Neural progenitor cell (in vitro differentiated cells): ENCODE data around the gene PURA. TPM values are rescaled to one million over a fixed set of nuclear protein-coding genes. Genes with fewer than 3 reads are reported as not detected.
A peak's percentile ranks its signal among the peaks of the same experiment; 100 is the strongest.

ENCODE experiments used
- DNase-seq: peaks from one replicate; pipeline ENCODE4 v3.0.0-alpha.2; 2016; ENCODE audit warnings: low spot score
- H2AFZ ChIP-seq: fragments of 200-600 bp; sonication (generic); replicated peaks from 2 replicates; pipeline ENCODE4 v1.6.1; 2016; ENCODE audit warnings: antibody characterized with exemption
- H3F3A ChIP-seq: fragments of 200-600 bp; sonication (generic); 2 replicates; pipeline ENCODE4 v1.6.1; 2016; ENCODE audit warnings: antibody characterized with exemption, low read depth
- H3K27ac ChIP-seq: fragments of 200-600 bp; sonication (generic); 2 replicates; pipeline ENCODE4 v1.5.1; 2016; ENCODE audit warnings: mild to moderate bottlenecking
- H3K27me3 ChIP-seq: fragments of 200-600 bp; sonication (generic); 2 replicates; pipeline ENCODE4 v1.6.1; 2016; ENCODE audit warnings: mild to moderate bottlenecking, moderate library complexity
- H3K36me3 ChIP-seq: fragments of 200-600 bp; sonication (generic); 2 replicates; pipeline ENCODE4 v1.5.1; 2016
- H3K4me1 ChIP-seq: fragments of 200-600 bp; sonication (generic); 2 replicates; pipeline ENCODE4 v1.6.1; 2016; ENCODE audit warnings: mixed run types
- H3K4me2 ChIP-seq: fragments of 200-600 bp; sonication (generic); 2 replicates; pipeline ENCODE4 v1.6.1; 2016
- H3K4me3 ChIP-seq: fragments of 200-600 bp; sonication (generic); 2 replicates; pipeline ENCODE4 v1.5.1; 2016
- H3K79me2 ChIP-seq: fragments of 200-600 bp; sonication (generic); 2 replicates; pipeline ENCODE4 v1.6.1; 2016; ENCODE audit warnings: low read depth
- H3K9ac ChIP-seq: fragments of 200-600 bp; sonication (generic); 2 replicates; pipeline ENCODE4 v1.6.1; 2016
- H3K9me3 ChIP-seq: fragments of 200-600 bp; sonication (generic); 2 replicates; pipeline ENCODE4 v1.5.1; 2016; ENCODE audit warnings: low read depth
- H4K20me1 ChIP-seq: fragments of 200-600 bp; sonication (generic); 2 replicates; pipeline ENCODE4 v1.6.1; 2016; ENCODE audit warnings: low read depth
- H3K27ac Mint-ChIP-seq: 3 replicates; pipeline ENCODE4 v1.8.0; 2021; ENCODE audit warnings: mixed read lengths
- H3K27me3 Mint-ChIP-seq: 2 replicates; pipeline ENCODE4 v1.8.0; 2022; ENCODE audit warnings: low read depth, mild to moderate bottlenecking, inconsistent platforms, moderate library complexity, mixed read lengths; ENCODE audit not compliant: insufficient read depth
- H3K36me3 Mint-ChIP-seq: 3 replicates; pipeline ENCODE4 v1.8.0; 2021; ENCODE audit warnings: mixed read lengths
- H3K4me1 Mint-ChIP-seq: 3 replicates; pipeline ENCODE4 v1.8.0; 2021; ENCODE audit warnings: mixed read lengths
- H3K4me3 Mint-ChIP-seq: 3 replicates; pipeline ENCODE4 v1.8.0; 2021; ENCODE audit warnings: mild to moderate bottlenecking, moderate library complexity, mixed read lengths
- H3K9me3 Mint-ChIP-seq: 3 replicates; pipeline ENCODE4 v1.8.0; 2020; ENCODE audit warnings: mixed read lengths
- CTCF ChIP-seq: fragments of 200-600 bp; sonication (generic); IDR thresholded peaks from 2 replicates; pipeline ENCODE4 v1.5.1; 2017; ENCODE audit warnings: antibody characterized with exemption, mild to moderate bottlenecking
- EZH2 ChIP-seq: fragments of 200-600 bp; sonication (generic); IDR thresholded peaks from 2 replicates; pipeline ENCODE4 v1.6.1; 2017; ENCODE audit warnings: antibody characterized with exemption, mild to moderate bottlenecking, moderate library complexity
- EZH2phosphoT487 ChIP-seq: fragments of 200-600 bp; sonication (generic); IDR thresholded peaks from 2 replicates; pipeline ENCODE4 v1.6.1; 2017; ENCODE audit warnings: antibody characterized with exemption
- total RNA-seq: library from RNA; depleted of rRNA; stranded (reverse); fragments of >200 nt; gene quantifications from 2 replicates; pipeline ENCODE4 v1.2.3, GENCODE V29; 2015; ENCODE audit warnings: low replicate concordance

Gene PURA
- total RNA-seq, 1 donor from 2014 or later: 2.6 TPM

- no peak for TF ChIP-seq EZH2
- TF ChIP-seq CTCF: no peak
- no peak for TF ChIP-seq EZH2phosphoT487
- Mint-ChIP-seq H3K9me3 (no peaks in the 10 kb centered on the region), H3K36me3 (no peaks in the 10 kb centered on the region), H3K27me3 (no peaks in the 10 kb centered on the region), H3K4me1 (no peaks in the 10 kb centered on the region), H3K27ac (no peak overlapping the region), H3K4me3 (no peak overlapping the region)
- no peak overlapping the region for H3K4me3 ChIP-seq
- no peak overlapping the region for H3K4me2 ChIP-seq
- H3F3A ChIP-seq: no peaks in the 10 kb centered on the region
- H3K79me2 ChIP-seq: no peaks in the 10 kb centered on the region
- no peak overlapping the region for H3K27ac ChIP-seq
- no peaks in the 10 kb centered on the region for H3K9me3 ChIP-seq
- no peak for DNase-seq
- H3K27me3 ChIP-seq: peaks cover 7% of the 10 kb centered on the region
- no peak overlapping the region for H3K9ac ChIP-seq
- H4K20me1 ChIP-seq: no peaks in the 10 kb centered on the region
- no peaks in the 10 kb centered on the region for H3K36me3 ChIP-seq
- no peak overlapping the region for H2AFZ ChIP-seq
- H3K4me1 ChIP-seq: no peaks in the 10 kb centered on the region
These were observed 54.5 kb downstream of the PURA start for GRCh38 chr5:140168371-140168770.

- H4K20me1 ChIP-seq: no peaks in the 10 kb centered on the region
- TF ChIP-seq CTCF: peak; percentile 17
- TF ChIP-seq EZH2: no peak
- H2AFZ ChIP-seq: no peak overlapping the region
- H3F3A ChIP-seq: peaks cover 2% of the 10 kb centered on the region
- no peak overlapping the region for H3K27ac Mint-ChIP-seq
- no peaks in the 10 kb centered on the region for H3K9me3 ChIP-seq
- no peak overlapping the region for H3K9ac ChIP-seq
- no peaks in the 10 kb centered on the region for H3K36me3 Mint-ChIP-seq
- no peak overlapping the region for H3K4me3 Mint-ChIP-seq
- no peak overlapping the region for H3K4me2 ChIP-seq
- H3K4me1 ChIP-seq: peaks cover 3% of the 10 kb centered on the region
- H3K4me1 Mint-ChIP-seq: peaks cover 4% of the 10 kb centered on the region
- H3K27me3 ChIP-seq: peaks cover 15% of the 10 kb centered on the region
- no peak for DNase-seq
- H3K79me2 ChIP-seq: no peaks in the 10 kb centered on the region
- no peaks in the 10 kb centered on the region for H3K9me3 Mint-ChIP-seq
- no peaks in the 10 kb centered on the region for H3K36me3 ChIP-seq
- peaks cover 3% of the 10 kb centered on the region for H3K27me3 Mint-ChIP-seq
- H3K27ac ChIP-seq: no peak overlapping the region
- H3K4me3 ChIP-seq: no peak overlapping the region
These were observed 55.5 kb downstream of the PURA start for GRCh38 chr5:140169410-140169809.

GRCh38 chr5:140172483-140172882 lies 58.6 kb downstream of the PURA start:
- no peaks in the 10 kb centered on the region for H4K20me1 ChIP-seq
- no peaks in the 10 kb centered on the region for H3K36me3 Mint-ChIP-seq
- H3K36me3 ChIP-seq: no peaks in the 10 kb centered on the region
- DNase-seq: no peak
- no peaks in the 10 kb centered on the region for H3K9me3 Mint-ChIP-seq
- no peak overlapping the region for H2AFZ ChIP-seq
- peaks cover 18% of the 10 kb centered on the region for H3K4me1 Mint-ChIP-seq
- no peak overlapping the region for H3K9ac ChIP-seq
- no peak overlapping the region for H3K4me3 ChIP-seq
- peaks cover 5% of the 10 kb centered on the region for H3K27me3 Mint-ChIP-seq
- H3K9me3 ChIP-seq: no peaks in the 10 kb centered on the region
- TF ChIP-seq EZH2: no peak
- no peak for TF ChIP-seq CTCF
- no peak for TF ChIP-seq EZH2phosphoT487
- peaks cover 20% of the 10 kb centered on the region for H3K27me3 ChIP-seq
- no peak overlapping the region for H3K4me3 Mint-ChIP-seq
- H3K4me1 ChIP-seq: peaks cover 10% of the 10 kb centered on the region
- H3K27ac Mint-ChIP-seq: no peak overlapping the region
- H3K4me2 ChIP-seq: no peak overlapping the region
- H3K79me2 ChIP-seq: peaks cover 11% of the 10 kb centered on the region
- peaks cover 21% of the 10 kb centered on the region for H3F3A ChIP-seq
- H3K27ac ChIP-seq: no peak overlapping the region
